Left ventricle myocardium superior (tissue), 1 donor: ENCODE measurements around the gene MAN1B1. TPM values are rescaled to one million over a fixed set of nuclear protein-coding genes. Genes with fewer than 3 reads are reported as not detected.

Source experiments
- ATAC-seq: fragments of 200-7000 bp; cut with Tn5 transposase; one replicate; pipeline ENCODE4 v1.9.1; 2020; ENCODE audit warnings: mild to moderate bottlenecking, moderate library complexity
- DNase-seq: peaks from one replicate; pipeline ENCODE4 v3.0.0-alpha.2; 2020
- intact Hi-C: fragments of 100-400 bp; cut with micrococcal nuclease; formaldehyde crosslinking; loops from one replicate; pipeline ENCODE4 v1.11.0; 2022
- total RNA-seq: library from RNA; stranded (reverse); fragmentation: NEBNext Ultra II Directional; extraction: Animal tissue kit (Norgen Biotek cat#: 25700); gene quantifications from one replicate; pipeline ENCODE4 v1.2.1, GENCODE V29; 2021
- donor health status: DM: no; HTN: yes; CAD: no; lungs with severe emphysema.

The MAN1B1 gene
- total RNA-seq, 1 donor from 2014 or later, result 21.4 TPM

GRCh38 chr9:137066096-137066861, 20.5 kb upstream of the MAN1B1 start:
- ATAC-seq, result no peak
- DNase-seq, result no peak
- intact Hi-C loops, result no loop called here

DNA sequence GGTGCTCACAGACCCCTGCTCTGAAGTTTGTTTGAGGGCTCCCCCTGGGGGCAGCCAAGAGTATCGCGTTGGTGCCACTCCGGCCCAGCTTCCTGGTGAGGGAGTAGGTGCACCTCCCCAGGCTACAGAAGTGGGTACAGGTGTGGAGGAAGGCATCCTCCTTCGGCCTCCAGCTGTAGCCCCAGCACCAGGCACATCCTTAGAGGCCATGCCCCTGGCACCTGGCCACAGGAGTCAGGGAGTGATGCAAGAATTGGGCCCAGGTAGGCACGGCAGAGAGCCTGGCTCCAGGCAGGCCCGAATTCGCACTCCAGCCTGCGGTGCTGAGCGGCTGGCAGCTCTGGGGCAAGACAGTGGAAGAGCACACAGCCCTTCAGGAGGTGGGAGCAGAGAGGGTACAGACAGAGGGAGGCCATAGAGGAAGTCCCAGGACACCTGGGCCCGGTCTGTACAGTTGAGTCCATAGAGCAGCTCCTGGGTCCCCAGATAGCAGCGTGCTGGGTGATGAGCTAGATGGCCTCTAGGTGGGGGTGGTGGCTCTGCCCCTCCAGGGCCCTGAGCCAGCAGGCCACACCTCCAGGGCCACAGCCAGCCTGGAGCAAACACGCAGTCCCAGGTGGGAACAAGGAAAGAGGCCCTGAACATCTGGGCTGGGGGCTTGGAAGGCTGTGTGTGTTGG, 18.8 kb upstream of the MAN1B1 start:
- peak; percentile 83 for DNase-seq
- peak; percentile 44 for ATAC-seq
- intact Hi-C loops, result no loop called here

- no peak for ATAC-seq
- DNase-seq, result peak; percentile 20
- intact Hi-C loops, result no loop called here
Observed at GRCh38 chr9:137068539-137069507, 18.0 kb upstream of the MAN1B1 start.

- ATAC-seq (no peak), DNase-seq (peak; percentile 27)
- intact Hi-C loops, result no loop called here
Observed at GRCh38 chr9:137069508-137070091, 17.2 kb upstream of the MAN1B1 start.

DNA sequence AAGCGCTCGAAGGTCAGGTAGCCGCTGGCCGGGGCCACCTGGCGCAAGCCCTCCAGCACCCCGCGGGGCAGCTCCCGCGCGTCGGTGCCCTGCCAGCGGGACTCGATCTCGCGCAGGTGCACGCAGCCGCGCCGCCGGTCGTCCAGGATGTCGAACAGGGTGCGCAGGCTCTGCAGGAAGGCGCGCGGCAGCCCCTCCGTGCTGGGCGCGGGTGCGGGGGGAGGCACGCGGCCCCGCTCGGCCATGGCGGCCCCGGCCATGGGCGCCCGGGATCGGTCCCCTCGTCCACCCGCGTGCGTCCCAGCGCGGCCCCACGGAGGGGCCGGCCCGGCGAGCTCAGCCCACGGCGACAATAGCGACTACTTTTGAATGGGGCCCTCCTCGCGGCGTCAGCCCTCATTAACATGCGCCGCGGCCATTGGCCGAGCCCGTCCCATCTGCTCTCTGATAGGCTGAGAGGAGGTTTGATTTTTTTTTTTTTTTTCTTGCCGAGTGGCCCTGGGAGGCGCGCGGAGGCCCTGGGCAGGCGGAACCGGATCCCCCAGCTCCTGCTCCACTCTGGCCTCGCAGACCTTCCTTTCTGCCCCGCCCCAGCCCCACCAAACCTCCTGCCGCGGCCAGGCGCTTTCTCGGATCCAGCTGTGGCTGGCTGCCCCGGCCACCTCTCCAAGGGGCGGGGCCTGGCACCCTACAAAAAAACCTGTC, 16.4 kb upstream of the MAN1B1 start, which contains the start of gene SAPCD2:
TSS of gene SAPCD2 (minus strand) at position 357 of the 705 bp plus-strand sequence. CDS start at position 260, 97 bp downstream.
- DNase-seq (peak; percentile 93), ATAC-seq (peak; percentile 94)
- intact Hi-C loops, result no loop called here

DNA sequence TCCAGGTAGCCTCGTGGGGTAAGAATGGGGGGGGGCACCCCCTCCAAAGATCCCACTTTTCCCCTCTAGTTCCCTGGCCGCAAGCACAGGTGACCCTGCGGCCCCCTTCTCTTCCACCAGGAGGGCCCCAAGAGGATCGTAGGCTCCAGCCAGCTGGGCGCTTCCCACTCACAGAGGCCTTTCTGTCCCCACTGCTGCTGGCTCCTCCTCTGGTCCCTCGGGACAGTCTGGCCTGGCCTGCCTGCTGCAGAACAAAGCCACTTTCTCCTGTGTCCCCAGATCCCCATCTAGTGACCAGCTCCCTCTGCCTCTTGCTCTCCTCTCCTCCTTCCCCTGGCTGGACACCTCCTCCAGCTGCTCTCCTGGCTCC, 15.9 kb upstream of the MAN1B1 start:
- ATAC-seq (peak; percentile 62), DNase-seq (peak; percentile 75)
- intact Hi-C loops, result no loop called here

- ATAC-seq, result no peak
- no peak for DNase-seq
- intact Hi-C loops, result no loop called here
Observed at GRCh38 chr9:137071282-137071681, 15.5 kb upstream of the MAN1B1 start.

- ATAC-seq (no peak), DNase-seq (no peak)
- intact Hi-C loops, result no loop called here
Observed at GRCh38 chr9:137073992-137074399, 12.8 kb upstream of the MAN1B1 start.

- DNase-seq, result no peak
- no peak for ATAC-seq
- intact Hi-C loops, result no loop called here
Observed at GRCh38 chr9:137074657-137075274, 12.0 kb upstream of the MAN1B1 start.

DNA sequence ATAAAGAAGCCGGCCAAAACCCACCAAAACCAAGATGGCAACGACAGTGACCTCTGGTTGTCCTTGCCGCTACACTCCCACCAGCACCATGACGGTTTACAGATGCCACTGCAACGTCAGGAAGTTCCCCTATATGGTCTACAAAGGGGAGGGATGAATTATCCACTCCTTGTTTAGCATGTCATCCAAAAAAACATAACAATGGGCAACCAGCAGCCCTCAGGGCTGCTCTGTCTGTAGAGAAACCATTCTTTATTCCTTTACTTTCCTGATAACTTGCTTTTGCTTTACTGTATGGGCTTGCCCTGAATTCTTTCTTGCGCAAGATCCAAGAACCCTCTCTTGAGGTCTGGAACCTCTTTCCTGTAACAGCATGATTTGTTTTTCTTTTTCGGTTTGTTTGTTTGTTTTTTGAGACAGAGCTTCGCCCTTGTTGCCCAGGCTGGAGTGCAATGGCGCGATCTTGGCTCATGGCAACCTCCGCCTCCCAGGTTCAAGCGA, 11.5 kb upstream of the MAN1B1 start:
- ATAC-seq (no peak), DNase-seq (no peak)
- intact Hi-C loops, result no loop called here

GRCh38 chr9:137076636-137077009, 10.2 kb upstream of the MAN1B1 start:
- DNase-seq, result no peak
- ATAC-seq, result no peak
- intact Hi-C loops, result no loop called here

DNA sequence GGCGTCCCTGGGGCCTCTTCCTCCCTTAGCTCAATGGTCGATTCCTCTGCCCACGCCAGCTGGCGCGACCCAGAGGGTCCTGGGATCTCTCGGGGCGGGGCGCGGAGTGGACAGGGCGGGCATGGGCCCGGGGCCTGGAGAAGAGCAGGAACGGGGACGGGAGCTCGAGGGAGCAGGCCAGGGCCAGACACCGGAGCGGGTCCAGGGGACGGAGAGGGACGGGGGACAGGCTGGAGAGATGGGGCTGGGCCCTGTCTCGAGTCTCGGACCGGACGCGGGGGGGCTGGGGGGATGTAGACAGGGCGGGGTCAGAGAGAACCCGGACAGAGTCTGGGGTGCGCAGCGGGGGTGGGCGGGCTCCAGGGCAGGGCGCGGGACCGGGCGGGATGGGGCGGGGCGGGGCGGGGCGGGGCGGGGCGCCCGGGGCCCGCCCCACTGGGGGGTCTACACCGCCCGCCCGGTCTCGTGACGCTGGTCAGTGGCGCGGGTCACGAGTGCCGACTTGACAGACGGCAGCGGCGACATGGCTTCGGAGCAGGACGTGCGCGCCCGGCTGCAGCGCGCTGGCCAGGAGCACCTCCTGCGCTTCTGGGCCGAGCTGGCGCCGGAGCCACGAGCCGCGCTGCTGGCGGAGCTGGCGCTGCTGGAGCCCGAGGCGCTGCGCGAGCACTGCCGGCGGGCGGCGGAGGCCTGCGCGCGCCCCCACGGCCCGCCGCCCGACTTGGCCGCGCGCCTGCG, 9.6 kb upstream of the MAN1B1 start, which contains the start of gene UAP1L1:
TSS of gene UAP1L1 (plus strand) at position 508 of the 738 bp plus-strand sequence. CDS start at position 524, 16 bp downstream.
- DNase-seq, result peak; percentile 91
- ATAC-seq, result peak; percentile 78
- intact Hi-C loops, result no loop called here

GRCh38 chr9:137077758-137078693, 8.8 kb upstream of the MAN1B1 start:
- DNase-seq (peak; percentile 60), ATAC-seq (peak; percentile 13)
- intact Hi-C loops, result no loop called here

GRCh38 chr9:137078701-137079400, 7.9 kb upstream of the MAN1B1 start:
- DNase-seq (no peak), ATAC-seq (no peak)
- intact Hi-C loops, result no loop called here

DNA sequence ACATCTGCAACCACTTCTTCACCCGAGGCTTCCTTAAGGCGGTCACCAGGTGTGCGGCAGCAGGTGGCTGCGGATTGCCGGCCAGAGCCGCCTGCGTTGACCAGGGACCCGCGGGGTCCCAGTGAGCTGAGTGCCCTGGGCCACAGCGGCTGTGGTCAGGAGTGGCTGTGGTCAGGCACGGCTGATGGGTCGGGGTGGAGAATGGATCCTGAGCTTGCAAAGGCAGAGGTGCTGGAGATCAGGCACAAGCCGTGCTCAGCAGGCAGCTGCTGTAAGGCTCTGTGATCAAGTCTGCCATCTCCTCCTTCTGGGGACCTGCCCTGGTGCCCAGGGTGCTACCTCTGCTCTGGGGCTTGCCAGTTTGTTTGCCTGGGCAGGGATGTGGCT, 7.4 kb upstream of the MAN1B1 start:
- no peak for DNase-seq

More for the DNA sequence above, 7.4 kb upstream of the MAN1B1 start:
- intact Hi-C loops, result no loop called here
- ATAC-seq, result no peak
